GM18517 (cell line): ENCODE measurements around the gene COMMD4.
A peak's percentile ranks its signal among the peaks of the same experiment; 100 is the strongest.

Experiments used
- ATAC-seq: cut with Tn5 transposase; IDR thresholded peaks from one replicate; pipeline ENCODE4 v1.9.1; 2021; ENCODE audit warnings: mild to moderate bottlenecking, moderate library complexity; ENCODE audit not compliant: unreplicated experiment

The COMMD4 gene

DNA sequence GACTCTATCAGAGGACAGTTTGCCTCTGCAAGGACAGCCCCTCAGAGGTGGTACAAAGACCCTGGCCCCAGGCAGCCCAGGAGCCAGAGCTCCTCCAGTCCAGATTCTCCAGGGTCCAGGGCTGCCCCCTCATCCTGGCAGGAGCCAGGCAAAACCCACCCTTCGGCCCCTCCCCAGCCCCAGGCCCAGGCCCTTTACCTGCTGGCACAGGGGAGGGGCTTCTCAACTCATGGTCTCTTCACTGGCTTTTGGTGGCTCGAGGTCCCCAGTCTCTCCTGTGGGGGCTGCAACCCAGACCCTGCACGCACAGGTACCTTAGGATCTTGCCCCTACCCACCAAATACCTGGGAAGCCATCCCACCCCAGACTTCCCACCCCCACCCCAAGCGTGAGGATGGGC is 19.5 kb downstream of the COMMD4 start:
- no peak for ATAC-seq

DNA sequence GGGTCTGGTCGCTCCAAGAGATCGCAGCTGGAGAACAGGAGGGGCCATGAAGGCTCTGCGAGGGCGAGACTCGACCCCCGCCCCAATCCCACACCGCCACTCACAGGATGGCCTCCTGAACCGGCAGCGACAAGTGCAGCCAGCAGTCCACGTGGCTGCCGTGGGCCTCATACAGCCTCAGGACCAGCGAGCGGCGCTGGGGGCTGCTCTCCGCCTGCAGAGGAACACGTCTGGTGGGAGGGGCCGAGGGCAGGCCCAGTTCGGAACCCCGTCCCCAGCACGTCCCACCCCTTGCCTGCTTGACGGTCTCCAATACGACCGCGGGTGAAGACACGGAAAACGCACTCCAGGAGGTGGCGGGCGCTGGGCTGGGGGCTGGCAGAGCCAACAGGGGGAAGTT is 20.1 kb downstream of the COMMD4 start:
- no peak for ATAC-seq

DNA sequence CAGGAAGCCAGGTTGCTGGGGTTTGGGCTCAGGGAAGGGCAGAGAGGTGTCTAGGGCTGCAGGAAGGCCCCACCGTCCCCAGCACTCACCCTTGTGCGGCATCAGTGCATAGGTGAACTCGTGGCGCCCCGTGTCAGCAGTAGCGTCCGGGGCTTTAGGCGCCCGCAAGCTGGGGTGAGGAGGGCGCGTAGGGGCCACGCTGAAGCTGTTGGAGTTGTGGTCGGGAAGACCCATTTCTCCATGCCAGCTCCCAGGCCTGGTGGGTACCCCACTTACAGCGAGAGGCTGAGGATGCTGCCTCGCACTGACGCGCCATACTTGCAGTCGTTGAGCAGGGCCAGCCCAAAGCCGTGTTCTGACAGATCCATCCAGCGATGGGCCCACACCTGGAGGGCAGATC is 20.7 kb downstream of the COMMD4 start:
- no peak for ATAC-seq

DNA sequence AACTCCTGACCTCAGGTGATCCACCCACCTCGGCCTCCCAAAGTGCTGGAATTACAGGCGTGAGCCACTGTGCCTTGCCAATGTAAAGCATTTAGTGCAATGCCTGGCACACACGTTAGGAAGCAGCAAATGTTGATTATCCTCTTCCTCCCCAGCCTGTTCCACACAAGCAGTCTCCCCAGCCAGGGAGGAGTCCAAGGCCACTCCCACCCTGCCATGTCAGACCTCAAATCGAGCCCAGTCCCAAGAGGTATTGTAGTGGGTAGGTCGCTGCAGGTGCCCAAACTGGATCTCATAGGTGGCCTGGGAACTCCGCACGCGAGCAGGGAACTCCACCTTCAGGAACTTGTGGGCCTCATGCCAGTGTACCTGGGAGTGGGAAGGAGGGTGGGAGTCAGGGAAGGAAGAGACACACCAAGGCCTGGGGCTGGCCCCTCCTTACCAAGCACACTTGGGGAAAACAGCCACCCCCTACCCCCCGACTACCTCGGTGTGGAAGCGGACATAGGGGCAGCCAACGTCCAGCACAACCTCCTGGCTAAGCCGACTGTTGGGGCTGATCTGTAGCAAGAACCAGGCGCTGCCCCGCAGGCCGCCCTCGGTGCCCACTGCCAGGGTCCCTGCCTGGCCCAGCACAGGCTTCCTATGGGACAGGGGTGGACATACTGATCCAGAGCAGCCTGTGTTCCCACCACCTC is 22.3 kb downstream of the COMMD4 start:
- no peak for ATAC-seq

DNA sequence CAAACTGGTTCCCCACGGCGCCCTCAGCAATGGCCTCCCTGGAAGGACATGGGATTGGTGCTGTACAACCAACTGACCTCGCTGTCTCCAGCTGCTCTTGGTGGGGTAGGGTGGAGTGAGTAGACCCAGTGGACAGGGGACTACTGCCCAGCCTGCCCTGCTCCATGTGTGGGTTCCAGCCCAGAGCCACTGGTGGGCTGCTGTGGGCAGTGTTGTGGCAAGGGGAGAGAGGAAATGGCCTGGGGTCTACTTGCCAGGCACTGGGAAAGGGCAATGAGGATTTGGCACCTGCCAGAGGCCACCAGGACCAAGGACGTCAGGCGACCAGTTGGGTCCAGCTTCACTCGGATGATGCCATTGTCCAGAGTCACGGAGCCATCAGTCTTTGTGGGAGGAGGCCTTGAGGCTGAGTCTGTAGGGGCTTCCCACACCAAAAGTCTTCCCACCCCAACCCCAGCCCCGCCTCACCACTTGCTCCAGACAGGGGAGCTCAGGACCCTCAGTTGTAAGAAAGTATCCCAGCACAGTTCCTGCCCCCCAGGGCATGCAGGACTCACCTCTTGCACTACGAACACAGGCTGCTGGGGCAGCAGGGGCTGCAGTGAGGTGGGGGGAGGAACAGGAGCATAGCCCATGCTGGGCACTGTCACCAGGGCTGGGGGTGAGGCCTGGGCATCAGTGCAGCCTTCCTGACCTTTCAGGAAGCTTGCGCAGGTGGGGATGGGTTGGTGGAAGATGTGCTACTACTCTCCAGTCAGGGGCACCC is 23.1 kb downstream of the COMMD4 start:
- ATAC-seq, result no peak

DNA sequence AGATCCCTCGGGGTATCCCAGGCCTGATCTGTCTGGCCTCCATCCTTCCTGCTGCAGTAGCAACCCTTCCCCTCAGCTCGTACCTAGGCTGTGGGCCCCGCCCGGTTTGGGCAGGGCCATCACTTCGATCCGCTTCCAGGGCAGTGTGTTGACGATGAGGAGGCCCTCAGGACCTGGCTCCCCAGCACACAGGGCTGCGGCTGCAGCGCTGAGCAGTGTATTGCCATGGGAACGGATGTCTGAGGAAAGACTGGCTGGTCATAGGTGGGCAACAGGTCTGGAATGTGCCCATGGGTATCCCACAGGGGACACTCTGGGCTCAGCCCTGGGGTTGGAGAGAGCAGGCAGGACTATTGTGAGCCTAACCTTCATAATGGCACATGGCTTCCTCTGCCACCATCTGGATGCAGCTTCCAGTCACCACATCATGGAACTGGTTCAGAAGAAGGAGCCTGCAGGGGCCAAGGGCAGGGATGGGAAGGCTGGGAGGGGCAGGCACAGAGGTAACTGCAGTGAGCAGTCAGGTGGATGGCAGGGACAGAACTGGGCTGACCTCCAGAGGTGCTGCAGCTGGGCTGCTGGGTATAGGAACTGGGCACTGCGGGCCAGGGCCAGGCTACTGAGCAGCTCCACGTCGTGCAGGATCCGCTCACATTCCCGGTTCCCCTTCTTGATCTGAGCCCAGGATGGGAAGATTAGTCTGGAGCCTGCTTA is 23.8 kb downstream of the COMMD4 start:
- ATAC-seq, result no peak

DNA sequence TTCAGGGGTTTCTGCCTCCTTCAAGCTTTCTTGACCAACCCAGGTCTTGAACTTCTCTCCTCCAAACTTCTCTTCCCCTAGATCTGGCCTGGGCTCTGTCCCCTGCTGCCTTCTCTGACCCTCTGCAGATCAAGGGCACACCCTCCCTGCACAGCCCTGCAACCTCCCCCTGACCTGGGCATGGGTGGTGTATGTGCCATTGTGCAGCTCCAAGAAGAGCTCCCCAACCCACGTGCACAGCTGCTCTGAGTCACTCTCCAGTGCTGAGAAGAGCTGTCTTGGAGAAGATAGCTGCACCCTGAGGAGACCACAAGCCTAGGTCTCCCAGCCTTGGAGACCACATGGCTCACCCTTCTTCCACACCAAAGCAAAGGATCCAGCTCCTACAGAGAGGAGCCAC is 24.5 kb downstream of the COMMD4 start:
- no peak for ATAC-seq

DNA sequence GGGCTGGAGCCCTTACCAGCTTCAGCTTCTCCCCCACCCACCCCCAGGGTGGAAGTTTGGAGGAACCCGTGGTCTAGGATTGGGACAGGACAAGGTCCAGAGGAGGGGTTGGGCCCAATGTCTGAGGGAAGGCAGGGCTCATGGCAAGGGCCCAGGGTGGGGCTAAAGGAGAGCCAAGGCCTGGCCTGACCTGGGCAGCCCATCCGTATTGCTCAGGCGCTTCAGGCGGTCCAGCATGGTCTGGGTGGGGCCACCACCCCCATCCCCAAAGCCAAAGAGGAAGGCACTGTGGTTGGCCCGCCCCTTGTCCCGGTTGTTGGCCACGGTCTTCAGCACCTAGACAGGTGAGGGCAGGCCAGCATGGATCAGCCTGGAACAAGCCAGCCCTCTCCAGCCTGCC is 25.0 kb downstream of the COMMD4 start:
- ATAC-seq, result no peak

DNA sequence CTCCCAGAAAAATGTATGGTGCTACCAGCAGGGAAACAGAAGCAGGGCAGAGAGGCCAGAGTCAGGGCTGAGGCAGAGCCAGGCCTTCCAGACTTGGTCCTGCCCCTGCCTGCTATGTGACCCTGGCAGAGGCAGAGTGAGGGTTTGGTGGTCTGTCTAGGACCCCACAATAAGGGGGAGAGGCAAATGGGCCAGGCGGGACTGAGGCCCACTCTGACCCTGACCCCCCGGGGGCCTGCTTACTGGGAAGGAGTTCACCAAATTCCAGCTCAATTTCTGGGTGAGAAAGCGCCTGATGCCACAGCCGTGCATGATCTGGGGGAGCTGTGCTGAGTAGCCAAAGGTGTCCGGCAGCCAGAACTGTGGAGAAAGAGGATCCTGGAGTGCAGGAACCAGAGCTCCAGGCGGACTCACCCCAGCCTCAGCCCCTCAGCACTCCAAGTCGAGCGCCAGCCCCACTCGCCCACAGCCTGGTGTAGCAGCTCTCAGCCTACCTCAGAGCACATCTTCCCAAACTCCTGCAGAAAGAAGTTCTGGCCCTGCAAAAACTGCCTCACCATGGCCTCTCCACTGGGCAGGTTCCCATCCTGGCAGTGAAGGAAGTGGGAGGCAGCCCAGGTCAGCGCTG is 25.6 kb downstream of the COMMD4 start:
- ATAC-seq, result no peak

DNA sequence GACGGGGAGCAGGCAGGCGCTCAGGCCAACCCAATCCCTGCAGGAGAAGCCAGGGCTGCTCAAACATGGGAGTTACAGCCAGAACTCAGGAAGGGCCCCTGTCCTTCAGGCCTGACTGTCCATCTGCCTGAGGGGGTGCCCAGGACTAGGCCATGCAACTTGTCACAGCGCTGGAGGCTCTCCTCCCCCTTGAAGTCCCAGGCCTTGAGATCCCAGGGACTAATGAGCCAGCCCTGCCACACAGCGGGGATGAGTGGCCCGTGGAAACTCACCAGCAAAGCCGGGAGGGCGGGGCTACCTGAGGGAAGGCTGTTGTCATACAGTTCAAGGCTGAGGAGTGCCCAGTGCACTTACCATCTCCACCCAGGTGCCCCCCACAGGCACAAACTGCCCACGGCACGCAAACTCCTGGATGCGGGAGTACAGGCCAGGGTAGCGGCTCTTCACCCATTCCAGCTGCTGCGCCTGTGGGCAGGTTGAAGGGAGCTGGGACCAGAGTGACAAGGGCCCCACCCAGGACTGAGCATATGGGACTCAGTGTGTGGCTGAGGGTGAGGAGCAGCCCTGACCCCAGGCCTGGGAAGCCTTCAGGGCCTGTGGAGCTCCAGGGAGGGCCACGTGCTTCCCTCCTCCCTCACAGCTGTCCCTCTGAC is 26.3 kb downstream of the COMMD4 start:
- no peak for ATAC-seq

DNA sequence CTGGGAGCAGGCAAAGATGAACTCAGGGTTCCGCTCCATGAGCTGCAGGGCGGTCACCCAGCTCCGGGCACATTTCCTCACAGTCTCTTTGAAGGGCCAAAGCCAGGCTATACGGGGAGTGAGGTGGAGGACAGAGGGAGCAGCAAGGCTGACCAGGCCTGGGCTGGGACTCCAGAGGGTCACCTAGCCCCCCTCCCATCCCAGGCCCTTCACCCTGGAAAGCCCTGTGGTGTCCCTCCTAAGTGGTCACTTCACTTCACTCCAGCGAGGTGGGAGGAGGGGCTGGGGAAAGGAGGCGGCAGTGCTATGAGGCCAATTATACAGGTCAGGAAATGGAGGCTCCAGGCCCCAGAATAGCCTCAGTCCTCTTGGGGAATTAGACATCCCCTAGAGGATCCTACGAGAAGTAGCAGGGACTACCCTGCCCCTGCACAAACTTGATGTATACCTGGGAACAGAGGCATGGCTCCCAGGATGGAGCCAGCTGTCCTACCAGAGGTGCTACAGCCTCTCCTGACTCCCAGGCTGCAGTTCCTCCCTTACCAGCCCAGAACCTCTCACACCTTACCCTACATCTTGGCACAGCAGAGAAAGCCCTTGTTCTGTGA is 26.9 kb downstream of the COMMD4 start:
- no peak for ATAC-seq

DNA sequence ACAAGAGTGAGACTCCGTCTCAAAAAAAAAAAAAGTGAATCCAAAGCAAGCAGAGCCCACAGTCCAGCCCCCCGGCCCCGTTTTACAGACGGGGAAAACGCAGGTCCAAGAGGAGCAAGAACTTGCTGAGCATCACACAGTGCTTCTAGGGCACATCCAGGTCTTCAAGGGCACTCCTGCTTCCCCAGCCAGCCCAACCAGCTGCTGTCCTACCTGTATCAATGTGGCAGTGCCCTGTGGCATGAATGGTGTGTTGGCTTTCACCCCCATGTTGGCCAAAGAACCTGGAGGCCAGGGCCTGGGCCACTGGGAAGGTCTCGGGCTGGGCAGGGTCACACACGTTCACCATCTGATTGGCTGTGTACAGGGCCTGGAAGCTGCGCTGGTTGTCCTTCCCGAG is 27.9 kb downstream of the COMMD4 start:
- no peak for ATAC-seq

DNA sequence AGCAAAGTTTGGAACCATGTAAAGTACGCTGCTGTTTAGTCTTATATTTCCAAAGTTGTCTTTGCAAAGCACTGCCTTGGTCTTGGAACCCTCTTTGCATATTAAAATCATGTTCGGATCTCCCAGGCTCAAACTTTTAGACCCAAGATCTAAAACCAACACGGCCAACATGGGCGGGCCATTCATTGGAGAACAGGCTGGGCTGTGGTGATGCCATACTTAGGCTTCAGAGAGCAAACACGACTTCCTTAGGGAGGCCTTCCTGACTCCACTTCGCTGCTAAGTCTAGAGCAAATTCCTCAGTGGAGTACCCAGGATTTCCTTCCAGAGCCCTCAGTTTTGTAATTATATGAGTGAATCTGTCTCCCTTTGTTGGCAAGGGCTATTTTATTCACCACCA is 29.0 kb downstream of the COMMD4 start:
- ATAC-seq, result no peak

DNA sequence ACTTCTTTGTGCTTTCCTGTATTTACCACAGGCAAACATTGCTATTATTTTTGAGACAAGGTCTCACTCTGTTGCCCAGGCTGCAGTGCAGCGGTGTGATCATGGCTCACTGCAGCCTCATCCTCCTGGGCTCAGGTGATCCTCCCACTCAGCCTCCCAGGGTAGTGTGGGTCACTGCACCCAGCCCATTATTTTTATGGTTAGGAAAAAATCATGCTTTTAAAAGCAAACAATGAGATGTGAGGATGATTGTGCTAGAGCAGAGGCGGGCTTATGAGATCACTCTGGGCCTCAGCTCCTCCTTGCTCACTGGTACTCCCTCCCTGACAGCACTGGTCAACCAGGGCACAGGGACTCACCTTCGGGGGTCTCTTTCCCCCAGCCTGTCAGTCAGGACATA is 30.3 kb downstream of the COMMD4 start:
- ATAC-seq, result no peak

DNA sequence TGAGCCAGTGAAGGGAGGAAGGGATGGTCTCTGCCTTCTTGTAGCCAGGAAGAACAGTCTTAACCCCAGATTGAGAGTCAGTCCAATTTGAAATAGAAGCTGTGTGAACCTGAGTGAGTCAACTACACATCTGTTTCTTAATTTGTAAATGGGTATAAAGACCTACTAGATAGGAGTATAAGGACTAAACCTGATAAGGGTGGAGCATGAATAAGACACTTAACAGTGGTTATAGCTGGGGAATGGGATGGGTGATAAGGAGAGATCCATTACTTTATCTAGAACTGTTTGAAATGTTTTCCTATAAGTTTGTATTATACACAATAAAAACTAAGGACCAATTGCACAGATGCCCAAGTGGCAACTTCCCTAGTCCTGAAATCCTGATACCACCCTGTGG is 31.1 kb downstream of the COMMD4 start:
- ATAC-seq, result no peak

DNA sequence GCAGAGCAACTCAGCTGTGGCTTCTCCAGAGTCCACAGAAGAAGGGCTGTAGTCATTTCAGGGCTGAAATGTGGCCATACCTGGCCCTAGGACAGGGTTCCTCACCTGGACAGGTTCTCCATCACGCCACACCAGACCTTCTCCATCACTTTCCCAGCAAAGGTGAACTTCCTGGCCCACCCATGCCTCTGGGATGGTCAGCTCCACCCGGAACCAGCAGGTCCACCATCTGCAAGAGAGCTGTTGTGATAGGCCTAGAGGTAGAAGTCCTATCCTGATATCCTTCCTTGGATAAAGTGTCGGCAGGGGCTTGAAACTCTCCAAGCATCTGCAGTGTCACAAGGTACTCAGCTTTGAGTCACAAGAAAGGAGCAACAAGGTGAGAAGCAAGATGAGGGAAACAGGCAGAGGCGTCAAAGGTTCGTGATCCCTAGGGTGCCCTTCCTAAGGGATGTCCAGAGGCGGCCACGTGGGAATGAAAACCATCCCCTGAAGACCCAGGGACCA is 31.6 kb downstream of the COMMD4 start:
- ATAC-seq, result no peak

DNA sequence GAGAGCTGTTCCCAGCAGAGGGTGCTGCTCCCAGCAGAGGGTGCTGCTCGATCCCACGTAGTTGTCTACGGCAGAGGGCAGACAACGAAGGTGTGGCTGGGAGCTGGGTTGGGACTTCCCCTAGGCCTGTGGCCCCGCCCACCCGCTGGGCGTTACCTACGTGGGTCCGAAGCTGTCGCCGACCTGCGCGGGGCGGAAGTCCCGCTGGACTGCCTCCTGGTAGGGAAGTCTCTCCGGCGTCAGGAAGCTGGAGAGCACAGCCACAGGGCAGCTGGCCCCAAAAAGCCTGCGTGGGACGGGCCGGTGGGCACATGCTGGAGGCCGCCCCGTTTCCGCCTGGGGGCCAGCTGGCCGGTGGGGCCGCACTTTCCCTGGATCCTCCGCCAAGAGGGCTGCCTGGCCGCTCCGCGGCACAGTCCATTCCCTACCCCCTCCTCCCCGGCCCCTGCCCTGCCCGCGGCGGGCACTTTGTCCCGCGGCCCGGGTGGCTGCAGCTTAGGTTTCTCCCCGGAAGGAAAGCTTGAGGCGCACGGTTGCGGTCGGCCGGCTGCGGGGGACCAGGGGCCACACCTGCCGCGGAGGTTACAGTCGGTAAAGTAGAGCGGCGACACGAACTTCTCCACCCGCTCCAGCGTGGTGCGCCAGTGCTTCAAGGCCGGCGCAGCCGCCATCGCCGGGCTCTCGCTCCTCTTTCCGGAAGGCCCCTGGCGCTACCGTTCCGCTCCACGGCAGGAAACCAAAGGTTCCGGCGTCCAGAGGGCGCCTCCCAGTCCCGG is 32.2 kb downstream of the COMMD4 start, which contains the start of gene MAN2C1:
TSS of gene MAN2C1 (minus strand) at position 695 of the 776 bp plus-strand sequence. CDS start at position 671, 24 bp downstream.
- ATAC-seq, result peak; percentile 84

DNA sequence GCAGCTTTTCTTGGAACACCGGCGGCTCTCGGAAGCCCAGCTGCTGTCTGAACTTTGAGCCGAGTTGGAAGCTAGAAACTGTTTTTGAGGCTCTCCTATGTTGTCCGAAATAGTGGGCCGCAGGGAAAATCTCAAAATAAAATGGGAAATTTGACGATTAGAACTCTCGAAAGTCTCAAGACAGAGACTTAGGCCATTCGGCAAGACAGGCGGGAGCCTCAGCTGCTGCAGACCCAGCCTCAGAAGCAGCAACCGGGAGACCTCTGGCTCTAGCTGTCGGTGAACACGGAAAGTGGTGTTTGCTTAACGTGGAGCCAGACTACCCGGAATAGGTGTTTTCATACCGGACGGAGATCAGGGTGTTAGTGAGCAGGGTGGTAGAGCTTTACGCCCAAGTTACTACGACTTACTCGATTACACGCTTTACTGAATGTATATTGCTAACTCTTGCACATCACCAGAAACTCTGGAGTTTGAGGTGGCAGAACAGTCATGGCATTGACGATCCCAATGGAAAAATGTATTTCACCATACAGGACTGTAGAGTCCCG is 32.9 kb downstream of the COMMD4 start:
- ATAC-seq, result no peak

DNA sequence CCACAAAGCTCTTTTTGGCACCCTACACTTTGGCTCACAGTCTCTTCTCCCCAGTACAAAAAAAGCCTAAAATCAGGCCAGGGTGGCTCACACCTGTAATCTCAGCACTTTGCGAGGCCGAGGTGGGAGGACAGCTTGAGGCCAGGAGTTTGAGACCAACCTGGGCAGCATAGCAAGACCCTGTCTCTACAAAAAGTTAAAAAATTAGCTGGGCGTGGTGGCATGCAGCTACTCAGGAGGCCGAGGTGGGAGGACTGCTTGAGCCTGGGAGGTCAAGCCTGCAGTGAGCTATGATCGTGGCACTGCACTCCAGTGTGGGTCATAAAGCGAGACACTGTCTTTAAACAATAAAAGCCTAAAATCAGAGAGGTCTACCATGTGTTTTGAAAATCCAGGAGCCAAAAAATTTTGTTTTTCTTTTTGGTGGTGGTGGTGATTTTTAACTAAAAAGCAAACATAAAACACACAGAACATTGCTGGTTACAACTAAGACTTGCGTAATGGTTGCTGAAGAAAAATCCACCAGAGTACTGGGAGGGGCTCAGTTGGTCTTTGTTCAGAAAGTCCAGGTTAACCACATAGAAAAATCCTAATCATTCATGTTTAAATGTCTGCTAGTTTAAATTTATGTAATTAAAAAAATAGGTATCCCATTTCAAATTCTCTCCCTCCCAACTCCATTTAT is 34.2 kb downstream of the COMMD4 start:
- ATAC-seq, result no peak
